ENCODE results near the gene DAPK1.

GRCh38 chr9:87581513-87581912, 83.8 kb downstream of the DAPK1 start:
- TF ChIP-seq CTCF (IDR thresholded peaks at IDR 0.05): no peak
- TF ChIP-seq POLR2A (IDR thresholded peaks at IDR 0.05): no peak
